Tibial artery (tissue), 4 donors: ENCODE results near the gene FHIP1A.
A peak's percentile ranks its signal among the peaks of the same experiment; 100 is the strongest.

ENCODE experiments used
- DNase-seq, 2 donors: peaks; one replicate each; pipeline ENCODE4 v3.0.0-alpha.2; 2019
- H3K27ac ChIP-seq, 2 donors: fragments of 200-600 bp; sonication (generic) in 1 of 2; 1 replicate in 1 of 2; 2 replicates in 1 of 2; pipeline ENCODE4 v1.5.1; 2018 to 2019; ENCODE audit warnings: mild to moderate bottlenecking in 1 of 2
- H3K27me3 ChIP-seq, 2 donors: fragments of 200-600 bp; sonication (generic) in 1 of 2; one replicate each; pipeline versions ENCODE4 v1.5.1 to v1.6.0; 2016 to 2019
- H3K36me3 ChIP-seq, 3 donors: fragments of 200-600 bp; sonication (generic) in 2 of 3; one replicate each; pipeline ENCODE4 v1.5.1; 2016 to 2019; ENCODE audit warnings: mild to moderate bottlenecking in 2 of 3
- H3K4me1 ChIP-seq, 4 donors: fragments of 200-600 bp; sonication (generic) in 2 of 4; 1 replicate in 3 of 4; 2 replicates in 1 of 4; pipeline ENCODE4 v1.5.1; 2016 to 2019
- H3K4me3 ChIP-seq, 2 donors: fragments of 200-600 bp; sonication (generic) in 1 of 2; 1 replicate in 1 of 2; 2 replicates in 1 of 2; pipeline ENCODE4 v1.5.1; 2018 to 2019; ENCODE audit warnings: mild to moderate bottlenecking in 2 of 2
- H3K9me3 ChIP-seq, 3 donors: fragments of 200-600 bp; sonication (generic) in 1 of 3; one replicate each; pipeline ENCODE4 v1.5.1; 2016 to 2019
- intact Hi-C: fragments of 100-400 bp; cut with DNase I; formaldehyde crosslinking; loops from one replicate; pipeline ENCODE4 v1.15.0; 2023; ENCODE audit warnings: low total_unique reads
- TF ChIP-seq, protein P1 (sequence below), 2 experiments: fragments of 200-600 bp in 1 of 2; fragments of 450-650 bp in 1 of 2; IDR thresholded peaks; one replicate each; pipeline ENCODE4 v1.5.1; 2017 to 2019; ENCODE audit warnings: antibody characterized with exemption in 2 of 2, mild to moderate bottlenecking in 1 of 2, moderate library complexity in 1 of 2

The FHIP1A gene

DNA sequence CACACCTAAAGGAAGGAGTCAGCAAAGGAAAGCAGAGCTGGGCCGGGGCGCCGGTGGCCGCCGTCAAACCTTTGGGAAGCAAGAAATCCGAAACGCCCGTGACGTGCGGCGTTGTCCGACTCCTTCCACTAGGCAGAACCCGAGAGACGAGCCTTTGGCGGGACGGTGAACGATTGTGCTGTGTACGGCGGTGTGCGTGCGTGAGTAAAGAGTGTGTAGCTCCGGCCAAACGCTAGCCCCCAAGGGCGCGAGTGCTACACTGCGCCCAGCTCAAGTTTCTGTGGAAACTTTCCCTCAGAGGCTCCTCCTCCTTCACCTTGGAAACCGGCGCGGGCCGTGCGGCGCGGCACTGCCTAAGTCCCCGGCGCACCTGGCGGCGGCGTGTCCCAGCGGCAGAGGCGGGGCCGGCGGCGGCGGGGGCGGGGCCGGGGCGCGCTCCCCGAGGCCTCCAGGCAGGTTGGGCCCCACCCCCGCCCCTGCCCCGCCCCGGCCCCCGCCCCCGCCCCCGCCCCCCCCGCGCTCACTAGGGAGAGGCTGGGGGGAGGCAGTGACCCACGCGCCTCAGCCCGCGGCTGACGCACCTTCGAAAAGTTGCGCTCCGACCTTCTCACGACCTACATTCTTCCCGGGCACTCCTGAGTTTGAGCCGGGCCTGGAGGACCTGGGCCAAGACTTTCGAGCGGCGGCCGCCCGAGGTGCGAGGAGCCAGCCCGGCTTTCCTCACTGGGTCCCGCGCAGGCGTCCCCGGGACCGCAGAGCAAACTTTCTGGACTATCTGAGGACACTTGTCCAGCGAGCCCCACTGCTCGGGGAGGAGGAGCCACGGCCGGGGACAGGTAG, at the start of gene FHIP1A:
TSS of gene FHIP1A (plus strand) at position 547 of the 840 bp plus-strand sequence. CDS start 157,084 bp downstream, outside the sequence.
- Histone ChIP-seq H3K36me3 (no peaks in the 10 kb centered on the region), H3K4me3 (peak within 1 kb of the TSS; percentile 56 to 64), H3K27ac (peak within 1 kb of the TSS; percentile 44 to 57), H3K9me3 (no peaks in the 10 kb centered on the region), H3K4me1 (peaks cover 0 to 20% (median 13%) of the 10 kb centered on the region in 4 donors), H3K27me3 (no peaks in the 10 kb centered on the region)
- TF ChIP-seq, protein P1, sequence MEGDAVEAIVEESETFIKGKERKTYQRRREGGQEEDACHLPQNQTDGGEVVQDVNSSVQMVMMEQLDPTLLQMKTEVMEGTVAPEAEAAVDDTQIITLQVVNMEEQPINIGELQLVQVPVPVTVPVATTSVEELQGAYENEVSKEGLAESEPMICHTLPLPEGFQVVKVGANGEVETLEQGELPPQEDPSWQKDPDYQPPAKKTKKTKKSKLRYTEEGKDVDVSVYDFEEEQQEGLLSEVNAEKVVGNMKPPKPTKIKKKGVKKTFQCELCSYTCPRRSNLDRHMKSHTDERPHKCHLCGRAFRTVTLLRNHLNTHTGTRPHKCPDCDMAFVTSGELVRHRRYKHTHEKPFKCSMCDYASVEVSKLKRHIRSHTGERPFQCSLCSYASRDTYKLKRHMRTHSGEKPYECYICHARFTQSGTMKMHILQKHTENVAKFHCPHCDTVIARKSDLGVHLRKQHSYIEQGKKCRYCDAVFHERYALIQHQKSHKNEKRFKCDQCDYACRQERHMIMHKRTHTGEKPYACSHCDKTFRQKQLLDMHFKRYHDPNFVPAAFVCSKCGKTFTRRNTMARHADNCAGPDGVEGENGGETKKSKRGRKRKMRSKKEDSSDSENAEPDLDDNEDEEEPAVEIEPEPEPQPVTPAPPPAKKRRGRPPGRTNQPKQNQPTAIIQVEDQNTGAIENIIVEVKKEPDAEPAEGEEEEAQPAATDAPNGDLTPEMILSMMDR (IDR thresholded peaks at IDR 0.05) = peak in 1 of 2 experiments; percentile 5
- peak; percentile 30 to 79 for DNase-seq
- intact Hi-C loops = no loop called here

- no peak overlapping the region for H3K27ac ChIP-seq
- H3K27me3 ChIP-seq = no peaks in the 10 kb centered on the region
- H3K4me3 ChIP-seq = no peak overlapping the region
- DNase-seq = no peak
- no peaks in the 10 kb centered on the region for H3K36me3 ChIP-seq
- no peaks in the 10 kb centered on the region for H3K4me1 ChIP-seq
- H3K9me3 ChIP-seq = no peaks in the 10 kb centered on the region
- TF ChIP-seq, protein P1 (IDR thresholded peaks at IDR 0.05) = no peak
- intact Hi-C loops = no loop called here
These were observed 49.4 kb upstream of the FHIP1A start for GRCh38 chr4:151359576-151359975.

DNA sequence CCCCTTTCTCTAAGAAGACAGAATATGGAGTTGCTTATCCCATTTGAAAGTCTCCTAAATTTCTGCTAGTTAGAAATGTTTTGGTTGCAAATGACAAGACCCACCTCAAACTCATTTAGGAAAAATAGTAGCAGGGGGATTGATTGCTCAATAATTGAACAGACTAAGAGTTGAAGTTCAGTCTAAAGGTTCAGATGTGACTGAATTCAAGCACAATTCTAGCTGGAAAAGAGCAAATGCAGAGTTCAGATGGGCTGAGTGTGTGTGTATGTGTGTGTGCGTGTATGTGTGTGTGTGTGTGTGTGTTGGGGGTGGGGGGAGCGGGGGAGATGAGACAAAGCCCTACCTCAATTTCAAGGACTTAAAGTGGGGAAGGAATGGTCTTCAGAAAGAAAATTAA, 47.9 kb upstream of the FHIP1A start:
- no peaks in the 10 kb centered on the region for H3K27me3 ChIP-seq
- H3K4me3 ChIP-seq = no peak overlapping the region
- no peak overlapping the region for H3K27ac ChIP-seq
- H3K36me3 ChIP-seq = no peaks in the 10 kb centered on the region
- no peak for DNase-seq
- intact Hi-C loops = loop anchor here (5.0 kb wide), 1 partner anchor 239 kb away; no protein-coding TSS in a partner anchor
- H3K4me1 ChIP-seq = no peaks in the 10 kb centered on the region
- no peaks in the 10 kb centered on the region for H3K9me3 ChIP-seq
- TF ChIP-seq, protein P1 (IDR thresholded peaks at IDR 0.05) = no peak

DNA sequence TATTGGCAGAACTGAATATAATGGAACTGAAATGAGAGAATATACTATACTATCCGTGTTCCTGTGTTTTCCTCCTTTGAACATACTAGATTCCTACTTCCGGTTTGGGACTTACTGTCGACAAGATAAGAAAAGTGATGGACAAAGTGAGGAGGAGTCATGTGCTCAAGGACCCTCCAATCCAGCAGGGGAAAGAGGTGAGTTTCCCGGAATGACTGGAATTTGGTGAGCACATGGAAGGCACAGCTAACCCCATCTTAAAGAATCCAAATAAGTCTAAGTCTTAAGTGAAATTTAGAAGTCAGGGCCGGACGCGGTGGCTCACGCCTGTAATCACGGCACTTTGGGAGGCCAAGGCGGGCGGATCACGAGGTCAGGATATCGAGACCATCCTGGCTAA, 47.0 kb upstream of the FHIP1A start:
- H3K4me3 ChIP-seq = no peak overlapping the region
- no peaks in the 10 kb centered on the region for H3K9me3 ChIP-seq
- H3K4me1 ChIP-seq = no peaks in the 10 kb centered on the region
- H3K36me3 ChIP-seq = no peaks in the 10 kb centered on the region
- DNase-seq = no peak
- no peaks in the 10 kb centered on the region for H3K27me3 ChIP-seq
- TF ChIP-seq, protein P1 (IDR thresholded peaks at IDR 0.05) = no peak
- no peak overlapping the region for H3K27ac ChIP-seq
- intact Hi-C loops = loop anchor here (2.0 to 5.0 kb wide), 2 partner anchors 85 to 240 kb away; partner anchors contain the start of gene PRSS48

DNA sequence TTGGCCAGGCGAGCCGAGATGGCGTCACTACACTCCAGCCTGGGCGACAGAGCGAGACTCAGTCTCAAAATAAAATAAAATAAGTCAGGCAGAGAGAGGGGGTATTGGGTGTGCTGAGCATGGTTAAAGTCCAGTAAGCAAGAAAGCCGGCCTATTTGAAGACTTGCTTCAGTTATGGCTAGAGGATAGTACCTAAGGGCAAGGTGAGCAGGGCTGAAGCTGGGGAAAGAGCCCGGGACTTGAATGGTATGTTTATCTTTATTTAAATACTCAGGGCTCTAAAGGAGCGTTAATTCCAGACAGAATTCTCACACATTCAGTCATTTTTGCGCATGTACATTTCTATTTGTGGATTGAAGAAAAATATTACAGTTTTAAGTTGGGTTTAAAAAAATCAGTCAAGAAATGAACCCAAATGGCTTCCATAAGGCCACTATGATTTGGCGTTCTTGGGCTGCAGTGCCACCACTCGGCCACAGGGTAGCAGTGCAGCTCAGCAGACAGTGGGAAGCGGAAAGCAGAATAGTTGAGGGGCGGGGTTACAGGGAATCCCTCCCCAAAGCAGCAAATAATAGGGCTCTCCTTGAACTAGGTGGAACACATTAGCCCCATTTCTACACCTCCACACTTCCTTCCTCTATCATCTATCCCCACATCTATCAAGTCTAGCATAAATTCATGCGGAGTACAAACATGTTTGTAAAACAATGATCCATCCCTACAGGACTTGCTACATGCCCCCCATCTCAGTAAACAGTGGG, 46.4 kb upstream of the FHIP1A start:
- Histone ChIP-seq H3K4me3 (no peak overlapping the region), H3K27me3 (no peaks in the 10 kb centered on the region), H3K36me3 (no peaks in the 10 kb centered on the region), H3K9me3 (no peaks in the 10 kb centered on the region), H3K27ac (no peak overlapping the region), H3K4me1 (no peaks in the 10 kb centered on the region)
- DNase-seq = peak; percentile 79 to 86
- intact Hi-C loops = loop anchor here (2.0 to 5.0 kb wide), 2 partner anchors 86 to 240 kb away; partner anchors contain the start of gene PRSS48
- TF ChIP-seq, protein P1 (IDR thresholded peaks at IDR 0.05) = peak; percentile 91 to 98
